Inferior parietal cortex (tissue), 1 donor: ENCODE measurements around the gene TMEM115.

ENCODE experiments used
- DNase-seq: peaks from one replicate; pipeline ENCODE4 v3.0.0-alpha.2; 2016; ENCODE audit errors: extremely low spot score

Gene TMEM115

GRCh38 chr3:50334339-50335075 lies 24.8 kb downstream of the TMEM115 start:
- no peak for DNase-seq

DNA sequence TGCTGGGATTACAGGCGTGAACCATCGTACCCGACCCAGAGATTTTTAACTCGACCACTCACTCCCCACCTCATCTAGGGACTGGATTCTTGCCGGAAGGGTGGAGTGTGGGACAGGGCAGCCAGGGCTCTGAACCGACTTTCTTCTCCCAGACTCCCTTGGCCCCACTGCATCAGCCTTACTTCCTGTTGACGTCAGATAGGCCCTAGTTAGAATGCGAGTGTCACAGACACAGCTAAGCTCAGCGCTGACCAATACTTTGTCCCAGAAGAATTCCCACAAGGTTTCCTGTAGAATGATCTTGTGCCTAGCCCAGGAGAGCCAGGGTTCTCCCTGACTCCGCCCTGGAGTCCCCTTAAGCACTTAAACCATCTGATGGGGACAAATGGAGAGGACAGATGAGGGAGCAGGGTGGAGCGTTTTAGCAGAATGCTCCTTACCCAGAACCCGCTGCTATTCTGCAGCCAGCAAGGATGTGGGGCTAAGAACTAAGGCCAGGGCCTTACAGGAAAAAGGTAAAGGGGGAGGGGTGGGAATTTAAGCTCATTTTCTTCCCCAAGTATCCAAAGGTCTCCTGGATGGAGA lies 25.5 kb downstream of the TMEM115 start:
- no peak for DNase-seq

- DNase-seq: no peak
Measured at GRCh38 chr3:50331364-50331907, 27.9 kb downstream of the TMEM115 start.

GRCh38 chr3:50330330-50330729 lies 29.0 kb downstream of the TMEM115 start:
- DNase-seq: no peak

- peak; percentile 98 for DNase-seq
Measured at GRCh38 chr3:50327943-50328691, 31.2 kb downstream of the TMEM115 start, which contains the start of gene TUSC2. Gene TUSC2 (minus strand): TSS chr3:50328223. CDS start chr3:50328099, 124 bp downstream.

- no peak for DNase-seq
Measured at GRCh38 chr3:50327129-50327528, 32.2 kb downstream of the TMEM115 start.

- no peak for DNase-seq
Measured at GRCh38 chr3:50326182-50326541, 33.2 kb downstream of the TMEM115 start.

- no peak for DNase-seq
Measured at GRCh38 chr3:50325497-50326181, 33.7 kb downstream of the TMEM115 start.

GRCh38 chr3:50325113-50325480 lies 34.2 kb downstream of the TMEM115 start:
- no peak for DNase-seq

GRCh38 chr3:50324351-50325112 lies 34.8 kb downstream of the TMEM115 start:
- DNase-seq: peak; percentile 73

- DNase-seq: no peak
Measured at GRCh38 chr3:50323614-50324199, 35.6 kb downstream of the TMEM115 start.

- no peak for DNase-seq
Measured at GRCh38 chr3:50323092-50323600, 36.2 kb downstream of the TMEM115 start.

DNA sequence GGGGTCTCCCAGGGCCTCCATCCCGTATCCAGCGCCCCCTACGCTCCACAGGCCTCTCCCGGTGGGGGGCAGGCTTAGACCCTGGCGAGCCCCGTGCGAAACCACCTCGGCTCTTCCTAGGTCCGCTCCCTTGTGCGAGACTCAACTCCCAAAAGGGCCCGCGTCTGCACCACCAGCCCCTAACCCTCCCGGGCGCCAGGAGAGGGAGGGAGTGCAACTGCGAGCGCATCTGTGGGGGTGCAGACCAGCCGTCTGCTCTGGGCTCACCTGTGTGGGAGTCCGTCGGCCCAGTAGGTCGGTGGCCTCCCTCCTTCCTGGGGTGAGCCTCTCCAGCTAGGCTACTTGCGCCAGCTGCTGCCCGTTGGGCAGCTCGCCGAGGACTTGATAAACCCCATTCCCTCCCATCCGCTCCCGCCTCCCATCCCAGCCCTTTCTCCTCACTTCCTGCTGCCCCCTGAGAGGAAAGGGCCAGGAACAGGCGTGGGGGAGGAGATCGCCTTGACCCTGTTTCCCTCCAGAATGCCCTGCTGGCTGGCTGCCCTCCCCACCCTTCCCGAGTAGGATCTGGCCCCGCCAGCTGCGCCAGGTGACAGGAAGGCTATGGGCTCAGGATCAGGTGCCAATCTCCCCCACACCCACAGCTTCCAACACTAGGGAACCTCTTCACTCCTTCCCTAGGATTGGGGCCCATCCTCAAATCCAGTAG lies 36.8 kb downstream of the TMEM115 start, which contains the start of gene HYAL2:
Gene HYAL2, minus strand, starts transcription at position 360 of the 706 bp plus-strand sequence. CDS start 2,256 bp downstream, outside the sequence.
- DNase-seq: no peak

DNA sequence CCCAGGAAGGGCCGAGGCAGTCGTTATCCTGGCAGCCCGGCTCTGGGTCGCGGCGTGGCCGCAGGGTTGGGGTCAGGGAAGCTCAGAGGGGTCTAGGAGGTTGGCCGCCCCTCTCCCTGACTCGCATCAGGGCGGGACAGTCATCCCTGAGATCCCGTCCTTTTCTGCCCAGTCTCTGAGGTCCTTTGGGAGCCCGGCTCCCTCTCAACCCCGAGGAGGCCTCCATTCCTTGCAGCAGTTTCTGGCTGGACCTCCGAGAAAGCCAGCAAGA lies 37.3 kb downstream of the TMEM115 start:
- DNase-seq: no peak

GRCh38 chr3:50321336-50322114 lies 37.8 kb downstream of the TMEM115 start:
- DNase-seq: peak; percentile 82

- peak; percentile 72 for DNase-seq
Measured at GRCh38 chr3:50320853-50321335, 38.4 kb downstream of the TMEM115 start.

DNA sequence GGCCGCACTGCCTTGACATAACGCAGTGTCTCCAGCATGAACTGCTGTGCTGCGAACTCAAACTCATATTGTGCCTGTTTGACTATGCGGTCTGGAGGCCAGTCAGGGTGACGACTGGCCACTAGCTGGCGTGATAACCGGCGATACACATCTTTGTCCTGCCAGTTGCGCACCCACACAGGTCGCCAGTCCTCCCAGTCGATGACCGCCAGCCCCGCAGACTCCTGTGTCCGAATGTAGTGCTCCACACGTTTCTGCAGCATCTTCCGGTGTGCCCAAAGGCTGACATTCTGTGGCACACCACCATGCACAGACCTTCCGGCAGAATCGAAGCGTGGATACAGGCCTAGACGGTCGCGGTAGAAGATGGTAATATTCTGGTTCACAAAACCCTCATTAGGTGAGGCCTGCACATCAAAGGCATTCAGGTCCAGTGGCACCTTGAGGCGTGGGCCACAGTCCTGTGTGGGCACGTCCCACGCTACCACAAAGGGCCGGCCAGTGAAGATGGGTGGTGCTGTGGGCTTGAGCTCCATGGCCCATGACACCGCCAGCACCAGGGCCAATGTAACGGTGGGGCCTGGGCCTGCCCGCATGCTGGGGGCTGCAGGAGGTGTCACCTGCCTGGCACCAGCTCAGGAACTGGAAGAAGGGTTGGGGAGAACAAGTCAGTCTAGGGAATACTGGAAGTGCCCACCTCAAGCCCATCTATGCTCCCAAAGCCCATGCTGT lies 39.3 kb downstream of the TMEM115 start:
- no peak for DNase-seq

DNA sequence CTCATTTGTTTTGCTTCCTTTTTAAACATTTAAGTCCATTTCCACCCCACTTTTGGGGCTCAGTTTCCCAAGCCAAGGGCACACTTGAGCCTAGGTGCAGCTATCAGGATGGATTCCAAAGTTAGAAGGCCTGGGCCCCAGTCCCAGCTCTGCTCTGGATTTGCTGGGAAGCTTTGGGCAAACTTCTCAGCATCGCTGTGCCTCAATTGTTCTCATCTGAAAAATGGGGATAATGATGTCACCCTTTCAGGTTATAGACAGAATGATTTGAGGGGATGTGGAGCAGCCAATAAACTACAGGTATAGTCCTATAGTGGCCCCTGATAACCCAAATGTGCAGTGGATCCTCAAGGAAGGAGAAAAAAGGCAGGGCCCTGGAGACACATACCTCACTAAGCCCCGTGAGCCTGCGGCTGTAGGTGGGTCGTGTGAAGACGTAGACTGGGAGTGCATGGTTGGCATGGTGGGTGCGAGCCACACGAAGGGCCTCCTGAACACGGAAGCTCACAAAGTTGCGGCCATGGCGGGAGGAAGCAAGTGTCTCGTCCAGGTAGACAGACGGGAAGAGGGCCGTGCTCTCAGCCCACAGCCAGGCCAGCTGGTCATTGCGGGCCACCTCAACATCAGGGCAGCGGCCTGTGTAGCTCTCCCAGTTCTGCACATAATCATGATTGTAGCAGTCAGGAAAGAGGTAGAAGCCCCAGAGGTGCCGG lies 40.0 kb downstream of the TMEM115 start:
- DNase-seq: no peak
